GM21723 (cell line): ENCODE measurements around the gene SERPINB8.

Source experiments
- ATAC-seq: cut with Tn5 transposase; IDR thresholded peaks from one replicate; pipeline ENCODE4 v1.9.1; 2021; ENCODE audit warnings: mild to moderate bottlenecking, moderate library complexity; ENCODE audit not compliant: unreplicated experiment

SERPINB8 gene

GRCh38 chr18:63964908-63965307 is 5.0 kb upstream of the SERPINB8 start:
- ATAC-seq = no peak

- ATAC-seq = no peak
These were observed 4.1 kb upstream of the SERPINB8 start for GRCh38 chr18:63965716-63966330.

DNA sequence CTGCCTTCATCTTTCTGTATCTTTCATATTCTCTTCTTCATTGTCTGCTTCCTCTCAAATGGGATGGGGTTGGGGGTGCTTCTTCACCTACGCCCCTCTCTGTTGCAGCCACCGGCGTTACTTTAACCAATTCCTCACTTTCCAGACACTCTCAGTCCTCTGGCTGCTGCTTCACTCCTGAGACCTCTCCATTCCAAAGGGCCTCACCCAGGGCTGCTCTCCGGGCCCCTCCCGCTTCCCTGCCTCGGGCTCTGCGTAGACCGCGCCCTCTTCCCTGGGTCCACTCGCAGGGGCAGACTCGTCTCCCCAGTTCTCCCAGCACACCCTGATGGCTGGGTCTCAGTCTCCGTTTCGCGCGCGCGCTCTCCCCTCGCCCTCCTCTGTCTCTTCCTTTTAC is 926 bp downstream of the SERPINB8 start:
- no peak for ATAC-seq

DNA sequence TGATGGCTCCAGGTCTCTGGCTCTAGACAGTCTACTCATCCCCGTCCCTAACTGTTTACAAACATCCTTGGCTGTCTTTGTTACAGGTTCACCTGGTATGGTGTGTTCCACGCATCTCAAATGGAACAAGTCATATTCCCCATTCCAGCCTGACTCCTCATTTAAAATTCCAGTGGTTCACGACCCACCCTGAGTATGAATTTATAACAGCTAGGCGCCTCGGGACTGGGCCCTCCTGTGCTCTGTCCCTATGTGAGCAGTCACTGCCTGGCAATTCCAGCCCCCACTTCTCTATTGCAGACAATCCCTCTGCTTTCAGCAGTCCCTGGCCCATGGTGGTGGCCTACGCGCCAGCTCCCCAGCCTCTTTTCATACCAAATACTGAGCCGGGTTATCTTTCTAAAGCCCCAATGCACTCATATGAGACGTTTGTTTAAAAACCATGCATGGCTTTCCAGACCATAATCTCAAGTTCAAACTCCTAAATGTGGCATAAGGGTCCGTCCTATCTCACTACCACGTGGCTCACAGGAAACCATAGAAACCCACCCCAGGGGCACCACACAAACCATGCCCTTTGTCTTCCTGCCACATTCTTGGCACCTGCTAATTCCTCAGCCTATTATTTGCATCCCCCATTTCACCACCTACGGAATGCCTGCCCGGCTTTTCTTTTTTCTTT is 1.6 kb downstream of the SERPINB8 start:
- ATAC-seq = no peak

GRCh38 chr18:63972002-63972376 is 2.1 kb downstream of the SERPINB8 start:
- ATAC-seq = no peak

GRCh38 chr18:63974991-63975390 is 5.1 kb downstream of the SERPINB8 start:
- peak; percentile 5 for ATAC-seq

- peak; percentile 45 for ATAC-seq
These were observed 5.7 kb downstream of the SERPINB8 start for GRCh38 chr18:63975628-63976027.

GRCh38 chr18:63977040-63977439 is 7.2 kb downstream of the SERPINB8 start:
- no peak for ATAC-seq

DNA sequence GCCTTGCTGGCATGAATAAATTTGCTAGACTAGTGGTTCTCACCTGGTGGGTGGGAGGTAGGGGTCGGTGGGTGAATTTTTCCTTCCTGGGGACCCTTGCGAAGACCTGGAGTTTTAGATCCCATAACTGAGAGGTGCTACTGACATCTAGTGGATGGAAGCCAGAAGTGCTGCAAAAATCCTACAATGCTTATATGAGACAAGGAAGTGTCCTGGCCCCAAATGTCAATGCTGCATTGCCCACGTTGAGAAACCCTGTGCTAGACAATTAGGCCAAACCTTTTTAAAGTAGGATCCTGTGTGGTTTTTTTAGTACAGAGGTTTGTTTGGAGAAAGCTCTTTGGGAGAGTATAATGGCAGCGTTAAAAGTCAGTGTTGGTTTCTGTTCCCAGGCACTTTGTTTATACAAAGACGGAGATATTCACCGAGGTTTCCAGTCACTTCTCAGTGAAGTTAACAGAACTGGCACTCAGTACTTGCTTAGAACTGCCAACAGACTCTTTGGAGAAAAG is 9.6 kb downstream of the SERPINB8 start:
- ATAC-seq = peak; percentile 77

GRCh38 chr18:63980027-63980426 is 10.1 kb downstream of the SERPINB8 start:
- no peak for ATAC-seq

DNA sequence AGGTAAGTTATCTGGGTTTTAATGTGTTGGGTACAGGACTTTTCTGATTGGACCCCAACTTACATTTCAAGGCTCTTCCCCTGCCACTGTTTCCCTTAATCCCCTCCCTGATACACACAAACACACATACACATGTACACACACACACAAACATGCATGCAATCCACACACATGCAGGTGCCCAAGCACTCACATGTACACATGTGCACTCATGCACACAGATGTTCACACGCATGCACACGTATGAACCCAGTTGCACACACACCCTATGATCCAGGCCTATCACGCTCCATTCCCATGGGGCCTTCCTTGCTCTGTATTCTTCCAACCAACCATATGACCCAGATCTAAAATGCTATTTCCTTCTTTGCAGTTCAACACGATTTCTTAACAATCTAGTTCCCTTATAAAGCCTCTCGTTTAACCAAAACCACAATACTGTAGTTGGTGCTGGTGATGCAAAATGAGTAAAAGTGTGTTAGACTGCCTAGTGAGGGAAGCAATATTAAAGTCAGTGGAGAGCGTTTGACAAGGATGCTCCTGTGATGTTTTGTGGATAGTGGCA is 11.1 kb downstream of the SERPINB8 start:
- no peak for ATAC-seq

DNA sequence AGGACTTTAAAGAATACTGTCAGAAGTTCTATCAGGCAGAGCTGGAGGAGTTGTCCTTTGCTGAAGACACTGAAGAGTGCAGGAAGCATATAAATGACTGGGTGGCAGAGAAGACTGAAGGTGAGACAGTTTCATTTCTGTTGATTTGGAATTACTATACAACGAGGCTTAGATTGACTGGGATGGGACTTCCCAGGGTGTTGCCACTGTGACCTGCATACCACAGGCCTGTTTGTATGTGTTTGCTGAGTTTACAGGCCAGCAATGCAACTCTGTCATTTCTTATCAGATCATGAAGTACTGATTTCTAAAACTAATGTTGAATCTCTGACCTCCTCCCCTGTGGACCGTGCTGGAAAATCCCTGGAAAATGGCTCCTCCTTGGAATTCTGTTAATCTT is 11.8 kb downstream of the SERPINB8 start:
- ATAC-seq = no peak

- ATAC-seq = no peak
These were observed 12.5 kb downstream of the SERPINB8 start for GRCh38 chr18:63982361-63982760.

DNA sequence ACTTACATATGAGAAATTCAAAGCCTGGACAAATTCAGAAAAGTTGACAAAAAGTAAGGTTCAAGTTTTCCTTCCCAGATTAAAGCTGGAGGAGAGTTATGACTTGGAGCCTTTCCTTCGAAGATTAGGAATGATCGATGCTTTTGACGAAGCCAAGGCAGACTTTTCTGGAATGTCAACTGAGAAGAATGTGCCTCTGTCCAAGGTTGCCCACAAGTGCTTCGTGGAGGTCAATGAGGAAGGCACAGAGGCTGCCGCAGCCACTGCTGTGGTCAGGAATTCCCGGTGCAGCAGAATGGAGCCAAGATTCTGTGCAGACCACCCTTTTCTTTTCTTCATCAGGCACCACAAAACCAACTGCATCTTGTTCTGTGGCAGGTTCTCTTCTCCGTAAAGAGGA is 17.0 kb downstream of the SERPINB8 start:
- no peak for ATAC-seq

DNA sequence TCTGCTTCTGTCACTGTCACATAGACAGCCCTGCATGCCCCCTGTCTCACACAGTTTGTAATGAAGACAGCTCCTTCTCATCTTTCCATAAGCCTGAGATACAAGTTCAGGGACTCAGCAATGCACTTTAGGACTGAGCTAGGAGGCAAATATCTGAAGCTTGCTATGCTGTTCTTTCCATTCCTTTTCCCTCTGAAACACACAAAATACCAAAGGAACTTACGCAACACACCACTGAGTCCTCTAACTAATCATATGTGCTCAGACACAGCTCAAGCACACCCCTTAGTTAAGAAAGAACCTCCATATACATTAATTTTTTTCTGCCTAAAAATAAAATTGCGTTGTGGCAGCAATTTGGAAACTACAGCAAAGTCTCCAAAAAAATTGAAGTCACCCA is 17.9 kb downstream of the SERPINB8 start:
- no peak for ATAC-seq

DNA sequence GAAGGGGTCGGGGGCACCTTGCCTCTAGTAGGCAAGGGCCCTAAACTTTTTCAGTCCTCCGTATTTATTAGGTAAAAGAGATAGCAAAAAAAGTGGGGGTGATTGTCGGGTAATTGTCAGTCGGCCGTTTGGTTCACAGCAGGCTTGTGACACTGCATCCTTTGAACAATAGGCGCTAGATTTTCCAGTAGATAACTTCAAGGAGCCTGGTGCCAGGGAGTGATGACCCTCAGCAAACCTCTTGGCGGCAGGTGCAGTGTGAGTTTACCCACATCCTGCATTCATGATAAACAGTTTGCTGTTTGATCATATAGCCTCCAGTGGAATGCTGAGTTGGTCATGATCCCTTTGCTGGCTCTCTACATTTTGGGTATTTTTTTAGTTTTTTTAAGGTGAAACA is 22.9 kb downstream of the SERPINB8 start:
- no peak for ATAC-seq

GRCh38 chr18:63994783-63995399 is 25.0 kb downstream of the SERPINB8 start:
- ATAC-seq = peak; percentile 58

GRCh38 chr18:63997041-63997440 is 27.2 kb downstream of the SERPINB8 start:
- ATAC-seq = no peak

DNA sequence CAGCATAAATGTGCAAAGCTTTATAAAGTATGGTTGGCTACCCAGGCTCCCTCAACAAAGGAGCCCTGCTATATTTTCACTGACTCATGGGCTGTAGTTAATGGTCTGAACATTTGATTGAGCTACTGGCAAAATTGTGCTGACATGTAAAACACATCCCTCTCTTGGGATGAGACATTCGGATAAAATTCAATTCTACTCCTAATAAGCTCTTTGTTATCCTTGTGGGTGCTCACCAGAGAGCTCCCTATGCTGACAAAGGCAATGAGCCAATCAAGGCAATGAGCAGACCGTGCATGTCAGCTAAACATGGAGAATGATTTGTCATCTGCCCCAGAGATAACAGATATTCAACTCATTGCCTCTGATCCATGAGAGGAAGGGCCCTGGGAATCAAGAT is 27.7 kb downstream of the SERPINB8 start:
- ATAC-seq = no peak

DNA sequence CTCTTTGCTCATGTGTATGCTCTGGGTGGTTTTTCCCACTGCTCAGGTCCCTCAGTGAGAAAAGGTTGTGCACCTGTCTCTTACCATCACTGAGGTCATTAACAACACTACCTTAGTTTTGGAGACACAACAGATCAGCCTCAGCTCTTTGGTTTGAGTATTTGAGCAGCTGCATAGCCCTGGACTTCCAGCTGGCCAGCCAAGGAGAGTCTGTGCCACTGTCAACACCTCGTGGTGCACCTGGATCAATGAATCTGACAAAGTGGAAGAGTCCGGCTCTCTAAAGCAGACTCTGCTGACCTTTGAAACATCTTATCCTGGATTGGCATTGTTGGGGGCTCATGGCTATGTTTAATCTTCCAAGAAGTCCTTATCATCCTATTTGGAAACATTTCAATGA is 30.0 kb downstream of the SERPINB8 start:
- ATAC-seq = no peak

DNA sequence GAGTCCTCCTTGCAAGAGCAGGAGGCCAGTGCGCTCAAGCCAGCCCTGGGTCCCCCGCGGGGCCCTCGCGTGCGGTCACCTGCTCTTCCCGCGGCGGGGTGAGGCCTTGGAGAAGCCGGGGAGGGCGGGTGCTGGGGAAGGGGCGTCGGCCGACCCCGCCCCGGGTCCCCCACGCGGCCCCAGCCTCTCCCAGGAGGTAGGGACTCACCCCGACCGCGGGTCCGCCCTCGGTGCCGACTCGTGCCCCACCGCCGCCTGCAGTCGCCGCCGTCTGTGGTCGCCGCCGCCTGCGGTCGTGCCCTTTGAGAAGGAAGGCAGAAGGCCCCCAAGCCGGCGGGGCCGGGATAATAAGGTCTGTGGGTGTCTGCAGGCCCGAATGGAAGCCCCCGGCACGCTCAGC is 32.7 kb downstream of the SERPINB8 start:
- ATAC-seq = no peak

DNA sequence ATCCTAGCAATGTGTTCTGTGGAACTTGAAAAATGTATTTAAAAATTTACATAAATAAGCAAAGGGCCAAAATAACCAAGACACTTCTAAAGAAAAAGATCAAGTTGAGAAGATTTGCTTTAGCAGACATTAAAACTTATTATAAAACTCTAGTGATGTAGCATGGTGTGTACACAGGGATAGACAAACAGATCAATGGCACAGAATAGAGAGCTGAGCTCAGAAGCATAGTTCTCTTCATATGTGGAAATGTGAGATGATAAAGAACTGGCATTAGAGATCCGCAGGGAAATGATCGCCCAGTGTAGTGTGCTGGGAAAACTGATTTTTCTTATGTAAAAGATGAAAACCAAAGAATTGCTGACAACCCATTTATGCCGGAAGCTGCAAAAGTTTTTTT is 39.4 kb downstream of the SERPINB8 start:
- no peak for ATAC-seq
